BJ (cell line): ENCODE data around the gene ZNF26. TPM values are rescaled to one million over a fixed set of nuclear protein-coding genes. Genes with fewer than 3 reads are reported as not detected.
"Not testable (repeated sequence)": the region's sequence is repeated elsewhere in the genome, so short reads cannot be mapped to it uniquely, and the experiment has no call there.

Experiments
- CTCF ChIA-PET: fragments of 350-600 bp; formaldehyde crosslinking; extraction: SDS; loops from one replicate; lab custom pipeline; 2021; ENCODE audit warnings: antibody characterized with exemption, inconsistent platforms; lab: Yijun Ruan, JAX
- POLR2A ChIA-PET: fragments of 300-600 bp; sonication (Branson Sonifier 250); formaldehyde crosslinking; extraction: SDS; loops from one replicate; lab custom pipeline; 2021; ENCODE audit warnings: antibody characterized with exemption; lab: Charles Lee
- DNase-seq: peaks from one replicate; pipeline ENCODE4 v3.0.0-alpha.2; 2011; ENCODE audit warnings: low read depth
- H3K27me3 ChIP-seq: 2 replicates; pipeline ENCODE4 v1.6.0; 2011; ENCODE audit warnings: low read length; ENCODE audit not compliant: control insufficient read depth, insufficient read depth
- H3K36me3 ChIP-seq: 2 replicates; pipeline ENCODE4 v1.5.1; 2011; ENCODE audit warnings: low read length; ENCODE audit not compliant: control insufficient read depth, insufficient read depth
- H3K4me3 ChIP-seq: 2 replicates; pipeline ENCODE4 v1.5.1; 2011; ENCODE audit warnings: low read depth, mild to moderate bottlenecking, control low read depth, low read length
- polyA plus RNA-seq: library from polyadenylated mRNA; depleted of rRNA; stranded (reverse); fragments of >200 nt; gene quantifications from 2 replicates; pipeline ENCODE4 v1.2.3, GENCODE V29; 2011
- TF ChIP-seq, protein P1 (sequence below): IDR thresholded peaks from 2 replicates; pipeline ENCODE4 v1.5.1; 2011; ENCODE audit warnings: low read depth, mild to moderate bottlenecking, control low read depth, inconsistent platforms, low read length, moderate library complexity; ENCODE audit not compliant: insufficient read depth

Gene ZNF26
- polyA plus RNA-seq, 1 experiment, result 4.6 TPM

- DNase-seq, result no peak
- peaks cover 3% of the 10 kb centered on the region; the same call in 1 of the 2 replicates for H3K36me3 ChIP-seq
- ChIA-PET POLR2A (interaction anchor here (0.6 kb wide), 1 partner anchor 72 kb away, joined by 3 read pairs; no protein-coding TSS in a partner anchor), CTCF (no interaction called here)
- no peaks in the 10 kb centered on the region for H3K27me3 ChIP-seq
- H3K4me3 ChIP-seq, result no peak overlapping the region
- TF ChIP-seq, protein P1, sequence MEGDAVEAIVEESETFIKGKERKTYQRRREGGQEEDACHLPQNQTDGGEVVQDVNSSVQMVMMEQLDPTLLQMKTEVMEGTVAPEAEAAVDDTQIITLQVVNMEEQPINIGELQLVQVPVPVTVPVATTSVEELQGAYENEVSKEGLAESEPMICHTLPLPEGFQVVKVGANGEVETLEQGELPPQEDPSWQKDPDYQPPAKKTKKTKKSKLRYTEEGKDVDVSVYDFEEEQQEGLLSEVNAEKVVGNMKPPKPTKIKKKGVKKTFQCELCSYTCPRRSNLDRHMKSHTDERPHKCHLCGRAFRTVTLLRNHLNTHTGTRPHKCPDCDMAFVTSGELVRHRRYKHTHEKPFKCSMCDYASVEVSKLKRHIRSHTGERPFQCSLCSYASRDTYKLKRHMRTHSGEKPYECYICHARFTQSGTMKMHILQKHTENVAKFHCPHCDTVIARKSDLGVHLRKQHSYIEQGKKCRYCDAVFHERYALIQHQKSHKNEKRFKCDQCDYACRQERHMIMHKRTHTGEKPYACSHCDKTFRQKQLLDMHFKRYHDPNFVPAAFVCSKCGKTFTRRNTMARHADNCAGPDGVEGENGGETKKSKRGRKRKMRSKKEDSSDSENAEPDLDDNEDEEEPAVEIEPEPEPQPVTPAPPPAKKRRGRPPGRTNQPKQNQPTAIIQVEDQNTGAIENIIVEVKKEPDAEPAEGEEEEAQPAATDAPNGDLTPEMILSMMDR, result no peak
Observed at GRCh38 chr12:132953771-132954170, 32.4 kb upstream of the ZNF26 start.

DNA sequence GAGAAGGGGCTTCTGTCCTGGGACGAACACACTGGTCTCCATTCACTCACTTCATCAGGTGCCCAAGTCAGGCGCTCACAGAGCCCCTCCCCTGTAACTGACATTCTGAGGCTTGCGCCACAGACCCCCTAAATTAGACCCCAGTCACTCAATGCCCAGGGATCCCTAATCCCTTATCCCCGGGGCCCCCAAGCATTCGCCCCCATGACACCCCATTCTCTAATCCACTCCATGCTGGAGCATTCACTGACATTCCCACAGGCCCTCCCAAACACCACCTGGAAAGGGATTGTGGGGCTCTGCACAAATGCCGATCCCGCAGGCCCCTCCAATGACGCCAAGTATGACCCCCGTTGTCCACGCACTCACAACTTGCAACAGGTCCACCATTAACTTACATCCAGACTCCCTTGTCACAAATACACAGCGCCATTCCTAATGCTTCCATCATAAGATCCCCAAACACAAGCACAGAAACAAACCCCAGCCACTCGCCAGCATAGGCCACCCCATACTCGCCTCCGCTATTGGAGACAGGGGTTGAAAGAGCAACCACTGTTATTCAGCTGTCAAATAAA, 31.6 kb upstream of the ZNF26 start:
- peak overlapping the region; percentile 75 for H3K4me3 ChIP-seq
- no peak for DNase-seq
- ChIA-PET CTCF (no interaction called here), POLR2A (no interaction called here)
- no peaks in the 10 kb centered on the region; the same call in 1 of the 2 replicates for H3K36me3 ChIP-seq
- TF ChIP-seq, protein P1, result no peak
- H3K27me3 ChIP-seq, result no peaks in the 10 kb centered on the region

DNA sequence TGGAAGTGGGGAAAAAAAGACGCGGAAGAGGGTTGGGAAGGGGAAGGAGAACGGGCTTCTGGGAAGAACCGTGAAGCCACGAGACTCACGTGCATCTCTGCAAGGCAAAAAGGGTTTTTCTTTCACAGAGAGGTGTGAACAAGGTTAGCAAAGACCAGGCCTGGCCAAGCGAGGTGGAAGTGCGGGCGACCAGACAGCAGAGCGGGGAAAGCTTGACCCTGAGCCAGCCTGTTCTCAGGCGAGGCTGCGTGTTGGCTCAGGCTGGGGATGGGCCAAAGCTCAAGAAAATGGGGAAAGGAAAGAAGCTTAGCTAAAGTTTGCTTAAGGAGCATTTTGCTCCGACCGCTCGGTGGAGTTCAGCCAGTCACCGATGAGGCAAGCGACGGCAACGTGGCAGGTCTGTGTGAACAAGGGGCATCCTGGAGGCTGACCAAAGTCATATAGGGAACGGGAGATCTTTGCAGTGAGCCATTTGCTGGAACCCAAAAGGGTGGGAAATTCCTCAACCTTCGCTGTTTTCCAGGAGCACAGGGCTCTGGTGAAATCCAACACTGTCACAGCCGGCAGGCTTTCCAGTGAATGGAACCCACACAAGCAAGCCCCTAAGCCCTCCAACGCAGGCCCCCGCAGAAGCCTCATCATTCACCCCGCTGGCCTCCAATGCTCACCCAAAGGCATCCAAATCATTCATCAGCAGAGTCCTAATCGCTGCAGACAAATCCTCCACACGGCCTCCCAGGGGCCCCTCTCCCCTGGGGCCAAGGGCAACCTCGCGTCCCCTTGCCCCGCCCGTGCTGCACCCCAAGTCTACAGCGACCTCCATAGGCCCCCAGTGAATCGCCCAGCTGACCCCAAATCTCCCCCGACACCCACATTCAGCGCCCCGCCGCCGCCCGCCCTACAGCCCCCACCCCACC, 30.8 kb upstream of the ZNF26 start:
- POLR2A ChIA-PET, result interaction anchor here (1.0 kb wide), 1 partner anchor 82 kb away, joined by 4 read pairs; the partner anchor contains the start of gene ZNF84
- Histone ChIP-seq H3K36me3 (no peaks in the 10 kb centered on the region; the same call in 1 of the 2 replicates), H3K4me3 (peak overlapping the region; percentile 75), H3K27me3 (no peaks in the 10 kb centered on the region)
- TF ChIP-seq, protein P1, result 0 out of 2 replicates have a peak, but pooled peaks have one; percentile 10
- CTCF ChIA-PET, result no interaction called here
- DNase-seq, result no peak

- DNase-seq, result peak; percentile 31
- H3K4me3 ChIP-seq, result peak within 1 kb of the TSS; percentile 75
- ChIA-PET CTCF (no interaction called here), POLR2A (interaction anchor here (0.6 to 1.1 kb wide), 3 partner anchors 81 to 174 kb away, joined by 4 to 10 read pairs (median 6); partner anchors contain the start of genes ZNF10, ZNF84 and ZNF891)
- TF ChIP-seq, protein P1, result no peak
- no peaks in the 10 kb centered on the region for H3K36me3 ChIP-seq
- H3K27me3 ChIP-seq, result no peaks in the 10 kb centered on the region
Observed at GRCh38 chr12:132956011-132956788, 30.0 kb upstream of the ZNF26 start, which contains the start of gene ZNF605. Gene ZNF605, minus strand, starts transcription at chr12:132956306. Its CDS starts 10,671 bp downstream, at chr12:132945635.

DNA sequence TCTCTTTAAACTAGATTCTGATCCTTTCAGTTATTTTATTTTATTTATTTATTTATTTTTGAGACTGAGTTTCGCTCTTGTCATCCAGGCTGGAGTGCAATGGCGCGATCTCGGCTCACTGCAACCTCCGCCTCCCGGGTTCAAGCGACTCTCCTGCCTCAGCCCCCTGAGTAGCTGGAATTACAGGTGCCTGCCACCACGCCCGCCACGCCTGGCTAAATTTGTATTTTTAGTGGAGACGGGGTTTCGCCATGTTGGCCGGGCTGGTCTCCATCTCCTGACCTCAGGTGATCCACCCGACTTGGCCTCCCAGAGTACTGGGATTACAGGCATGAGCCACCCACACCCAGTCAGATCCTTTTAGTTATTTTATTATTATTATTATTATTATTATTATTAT, 24.4 kb upstream of the ZNF26 start:
- POLR2A ChIA-PET, H3K36me3 ChIP-seq, DNase-seq, H3K4me3 ChIP-seq, H3K27me3 ChIP-seq, CTCF ChIA-PET: not testable (repeated sequence)
